ENCODE results near the gene HSPA12B. TPM values are rescaled to one million over a fixed set of nuclear protein-coding genes. Genes with fewer than 3 reads are reported as not detected.

The HSPA12B gene
- total and polyA plus RNA-seq, 2 of the 13 experiments (the other 11 are each of a cell fraction or from before 2014, with no cell fraction given), result 0.01 TPM; not detected in 1

- TF ChIP-seq ZNF660 (CRISPR knock-in tag; IDR thresholded peaks at IDR 0.05; ENCODE audit: borderline replicate concordance, low read depth) (no peak), MIER2 (CRISPR knock-in tag; IDR thresholded peaks at IDR 0.05) (no peak), SP1 (IDR thresholded peaks at IDR 0.05) (no peak), SP1 (CRISPR knock-in tag; IDR thresholded peaks at IDR 0.05) (no peak), ETV5 (CRISPR knock-in tag; IDR thresholded peaks at IDR 0.05; ENCODE audit: borderline replicate concordance) (no peak), DPF2 (CRISPR knock-in tag; IDR thresholded peaks at IDR 0.05; ENCODE audit: borderline replicate concordance, low read depth) (no peak), TAF1 (CRISPR knock-in tag; IDR thresholded peaks at IDR 0.05) (no peak), ZNF83 (CRISPR knock-in tag; IDR thresholded peaks at IDR 0.05; ENCODE audit: borderline replicate concordance) (no peak), ZNF670 (CRISPR knock-in tag; IDR thresholded peaks at IDR 0.05; ENCODE audit: borderline replicate concordance) (no peak), ZNF34 (CRISPR knock-in tag; IDR thresholded peaks at IDR 0.05; ENCODE audit: borderline replicate concordance) (no peak), FOXC1 (CRISPR knock-in tag; IDR thresholded peaks at IDR 0.05; ENCODE audit: borderline replicate concordance) (no peak)
Observed at GRCh38 chr20:3685341-3685740, 47.1 kb upstream of the HSPA12B start (continued).

- BruUV-seq (replicated peaks), result no TSS peak
- in situ Hi-C loops (cut with HindIII; ENCODE audit: extremely low pct_ligation_motif_present, low pct_unique_long_range_greater_than_20kb) (no loop called here), intact Hi-C loops (cut with micrococcal nuclease; ENCODE audit: unreplicated experiment) (no loop called here)
- Histone ChIP-seq H3K4me3 (replicated peaks in 1 of 3; ENCODE audit: insufficient read depth in 1 of 3, low read depth in 2 of 3, low read length in 3 of 3) (no peak overlapping the region), H3K9ac (ENCODE audit: insufficient read depth, low read depth, low read length) (no peak overlapping the region), H3K4me1 (ENCODE audit: insufficient read depth, low read length) (0 out of 2 replicates have a peak, but pooled peaks cover 7% of the 10 kb centered on the region), H3K4me2 (ENCODE audit: low read depth, low read length) (no peak overlapping the region), H3K79me2 (ENCODE audit: insufficient read depth, low read length) (no peaks in the 10 kb centered on the region), H3K27ac (ENCODE audit: extremely low read length, insufficient read depth, low read length) (no peak overlapping the region), H4K20me1 (ENCODE audit: insufficient read depth, low read length) (no peaks in the 10 kb centered on the region), H3K36me3 (replicated peaks in 1 of 2; ENCODE audit: control insufficient read depth in 1 of 2, insufficient read depth in 2 of 2, low read length in 2 of 2) (no peaks in the 10 kb centered on the region), H3K27me3 (ENCODE audit: control insufficient read depth in 1 of 2, insufficient read depth in 2 of 2, low read length in 2 of 2) (peaks cover 24 to 69% of the 10 kb centered on the region in 2 experiments), H2AFZ (ENCODE audit: low read length) (no peak overlapping the region), H3K9me3 (ENCODE audit: low read length) (no peaks in the 10 kb centered on the region)
- ChIA-PET CTCF (ENCODE audit: low intra/inter-chr PET ratio, low total read pairs) (no interaction called here), POLR2A (no interaction called here)
- DNase-seq (ENCODE audit: low spot score), result no peak
- no peak for FAIRE-seq
- 35% methylated on average over 7 of the region's 7 CpGs for WGBS (ENCODE audit: low lambda C conversion rate)
- ATAC-seq, result no peak
- TF ChIP-seq HCFC1 (IDR thresholded peaks at IDR 0.05; ENCODE audit: low read depth, low read length) (no peak), TCF7 (IDR thresholded peaks at IDR 0.05; ENCODE audit: low read depth) (no peak), ARID5B (CRISPR knock-in tag; IDR thresholded peaks at IDR 0.05) (no peak), ZBTB44 (CRISPR knock-in tag; IDR thresholded peaks at IDR 0.05) (no peak), ATRX (CRISPR knock-in tag; IDR thresholded peaks at IDR 0.05; ENCODE audit: borderline replicate concordance) (no peak), MTF2 (CRISPR knock-in tag; IDR thresholded peaks at IDR 0.05; ENCODE audit: borderline replicate concordance) (no peak), NCOA2 (CRISPR knock-in tag; IDR thresholded peaks at IDR 0.05) (no peak), NR2F2 (IDR thresholded peaks at IDR 0.05; ENCODE audit: borderline replicate concordance, low read depth) (no peak), MLLT10 (CRISPR knock-in tag; IDR thresholded peaks at IDR 0.05) (no peak)
Observed at GRCh38 chr20:3686421-3686820, 46.1 kb upstream of the HSPA12B start.

Data from HepG2 (cell line).